ENCODE measurements around the gene OTX2.

The OTX2 gene

DNA sequence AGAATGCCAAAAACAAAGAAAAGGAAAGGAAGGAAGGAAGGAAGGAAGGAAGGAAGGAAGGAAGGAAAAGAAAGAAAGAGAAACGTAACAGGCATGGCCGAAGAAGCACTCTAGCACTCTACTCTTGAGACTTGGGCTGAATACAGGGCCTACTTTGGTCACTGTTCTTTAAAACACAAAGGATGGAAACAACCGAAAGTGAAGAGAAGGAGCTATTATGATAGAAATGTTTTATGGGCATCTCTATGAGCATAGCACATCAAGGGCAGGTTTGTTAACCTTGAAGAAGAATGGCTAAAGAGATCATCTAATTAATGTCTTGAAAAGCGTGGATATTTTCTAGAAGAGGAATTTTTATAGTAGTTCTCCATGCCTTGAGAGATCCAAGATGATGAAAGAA, 15.9 kb upstream of the OTX2 start:
- H3K9ac ChIP-seq (ENCODE audit: low read depth, low read length, poor library complexity, severe bottlenecking): no peak overlapping the region
- H2AFZ ChIP-seq (ENCODE audit: low read length): no peak overlapping the region
- H3K36me3 ChIP-seq (ENCODE audit: insufficient read depth, low read length): no peaks in the 10 kb centered on the region
- TF ChIP-seq, protein P1, sequence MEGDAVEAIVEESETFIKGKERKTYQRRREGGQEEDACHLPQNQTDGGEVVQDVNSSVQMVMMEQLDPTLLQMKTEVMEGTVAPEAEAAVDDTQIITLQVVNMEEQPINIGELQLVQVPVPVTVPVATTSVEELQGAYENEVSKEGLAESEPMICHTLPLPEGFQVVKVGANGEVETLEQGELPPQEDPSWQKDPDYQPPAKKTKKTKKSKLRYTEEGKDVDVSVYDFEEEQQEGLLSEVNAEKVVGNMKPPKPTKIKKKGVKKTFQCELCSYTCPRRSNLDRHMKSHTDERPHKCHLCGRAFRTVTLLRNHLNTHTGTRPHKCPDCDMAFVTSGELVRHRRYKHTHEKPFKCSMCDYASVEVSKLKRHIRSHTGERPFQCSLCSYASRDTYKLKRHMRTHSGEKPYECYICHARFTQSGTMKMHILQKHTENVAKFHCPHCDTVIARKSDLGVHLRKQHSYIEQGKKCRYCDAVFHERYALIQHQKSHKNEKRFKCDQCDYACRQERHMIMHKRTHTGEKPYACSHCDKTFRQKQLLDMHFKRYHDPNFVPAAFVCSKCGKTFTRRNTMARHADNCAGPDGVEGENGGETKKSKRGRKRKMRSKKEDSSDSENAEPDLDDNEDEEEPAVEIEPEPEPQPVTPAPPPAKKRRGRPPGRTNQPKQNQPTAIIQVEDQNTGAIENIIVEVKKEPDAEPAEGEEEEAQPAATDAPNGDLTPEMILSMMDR (conservative IDR thresholded peaks at IDR 0.05; ENCODE audit: low read length): no peak
- no peak for TF ChIP-seq EZH2phosphoT487 (IDR thresholded peaks at IDR 0.05; ENCODE audit: borderline replicate concordance)
- H4K20me1 ChIP-seq (ENCODE audit: insufficient read depth, low read length, poor library complexity, severe bottlenecking): no peaks in the 10 kb centered on the region
- no peak overlapping the region for H3K4me2 ChIP-seq (ENCODE audit: low read depth, low read length, poor library complexity, severe bottlenecking)
- no peaks in the 10 kb centered on the region for H3K27me3 ChIP-seq (ENCODE audit: insufficient read depth, low read length, poor library complexity, severe bottlenecking)
- no peak overlapping the region for H3K4me3 ChIP-seq (ENCODE audit: low read length, poor library complexity, severe bottlenecking)
- H3K4me1 ChIP-seq (ENCODE audit: insufficient read depth, low read length, poor library complexity, severe bottlenecking): no peaks in the 10 kb centered on the region
- H3K9me3 ChIP-seq (ENCODE audit: insufficient read depth, low read depth, low read length): no peaks in the 10 kb centered on the region
- H3K9me2 ChIP-seq (replicated peaks; ENCODE audit: low read depth, low read length): no peaks in the 10 kb centered on the region
- H3K79me2 ChIP-seq (ENCODE audit: insufficient read depth, low read length): no peaks in the 10 kb centered on the region
- no peaks in the 10 kb centered on the region for H3F3A ChIP-seq (ENCODE audit: low read depth)

GRCh38 chr14:56821805-56822610, 11.7 kb upstream of the OTX2 start:
- no peaks in the 10 kb centered on the region for H3K27me3 ChIP-seq (ENCODE audit: insufficient read depth, low read length, poor library complexity, severe bottlenecking)
- no peaks in the 10 kb centered on the region for H3K9me3 ChIP-seq (ENCODE audit: insufficient read depth, low read depth, low read length)
- H4K20me1 ChIP-seq (ENCODE audit: insufficient read depth, low read length, poor library complexity, severe bottlenecking): no peaks in the 10 kb centered on the region
- no peaks in the 10 kb centered on the region for H3K79me2 ChIP-seq (ENCODE audit: insufficient read depth, low read length)
- H3K9ac ChIP-seq (ENCODE audit: low read depth, low read length, poor library complexity, severe bottlenecking): no peak overlapping the region
- no peak overlapping the region for H3K4me2 ChIP-seq (ENCODE audit: low read depth, low read length, poor library complexity, severe bottlenecking)
- H3K9me2 ChIP-seq (replicated peaks; ENCODE audit: low read depth, low read length): no peaks in the 10 kb centered on the region
- no peaks in the 10 kb centered on the region for H3K4me1 ChIP-seq (ENCODE audit: insufficient read depth, low read length, poor library complexity, severe bottlenecking)
- no peak overlapping the region for H3K4me3 ChIP-seq (ENCODE audit: low read length, poor library complexity, severe bottlenecking)
- H3F3A ChIP-seq (ENCODE audit: low read depth): no peaks in the 10 kb centered on the region
- no peak for TF ChIP-seq EZH2phosphoT487 (IDR thresholded peaks at IDR 0.05; ENCODE audit: borderline replicate concordance)
- H3K36me3 ChIP-seq (ENCODE audit: insufficient read depth, low read length): no peaks in the 10 kb centered on the region
- no peak overlapping the region for H2AFZ ChIP-seq (ENCODE audit: low read length)

- no peaks in the 10 kb centered on the region for H3K9me3 ChIP-seq (ENCODE audit: insufficient read depth, low read depth, low read length)
- H3K4me3 ChIP-seq (ENCODE audit: low read length, poor library complexity, severe bottlenecking): no peak overlapping the region
- H3K9me2 ChIP-seq (replicated peaks; ENCODE audit: low read depth, low read length): no peaks in the 10 kb centered on the region
- no peak overlapping the region for H2AFZ ChIP-seq (ENCODE audit: low read length)
- no peak overlapping the region for H3K9ac ChIP-seq (ENCODE audit: low read depth, low read length, poor library complexity, severe bottlenecking)
- no peaks in the 10 kb centered on the region for H3K27me3 ChIP-seq (ENCODE audit: insufficient read depth, low read length, poor library complexity, severe bottlenecking)
- no peaks in the 10 kb centered on the region for H3F3A ChIP-seq (ENCODE audit: low read depth)
- TF ChIP-seq, protein P1 (conservative IDR thresholded peaks at IDR 0.05; ENCODE audit: low read length): no peak
- TF ChIP-seq EZH2phosphoT487 (IDR thresholded peaks at IDR 0.05; ENCODE audit: borderline replicate concordance): no peak
- H3K36me3 ChIP-seq (ENCODE audit: insufficient read depth, low read length): no peaks in the 10 kb centered on the region
- no peaks in the 10 kb centered on the region for H4K20me1 ChIP-seq (ENCODE audit: insufficient read depth, low read length, poor library complexity, severe bottlenecking)
- H3K4me2 ChIP-seq (ENCODE audit: low read depth, low read length, poor library complexity, severe bottlenecking): no peak overlapping the region
- no peaks in the 10 kb centered on the region for H3K4me1 ChIP-seq (ENCODE audit: insufficient read depth, low read length, poor library complexity, severe bottlenecking)
- H3K79me2 ChIP-seq (ENCODE audit: insufficient read depth, low read length): no peaks in the 10 kb centered on the region
These were observed 10.9 kb upstream of the OTX2 start for GRCh38 chr14:56821177-56821576.

Data from Loucy (cell line).